MM.1S (cell line): ENCODE data around the gene FAU.

Source experiments
- CTCF ChIP-seq: fragments of 300-600 bp; sonication (generic); IDR thresholded peaks from 2 replicates; pipeline ENCODE4 v1.5.1; 2016; ENCODE audit warnings: antibody characterized with exemption, low read length, mixed read lengths
- EZH2 ChIP-seq: fragments of 300-600 bp; sonication (generic); optimal IDR thresholded peaks from 2 replicates; pipeline ENCODE3; 2017; ENCODE audit warnings: low read depth, mild to moderate bottlenecking, antibody characterized with exemption, low read length, mixed read lengths
- EZH2phosphoT487 ChIP-seq: fragments of 300-600 bp; sonication (generic); IDR thresholded peaks from 2 replicates; pipeline ENCODE4 v1.6.1; 2018; ENCODE audit warnings: antibody characterized with exemption, low read length

GRCh38 chr11:65125197-65126056 lies 3.5 kb upstream of the FAU start:
- TF ChIP-seq CTCF = no peak
- TF ChIP-seq EZH2 = no peak
- TF ChIP-seq EZH2phosphoT487 = no peak
